Measurements from ENCODE around the gene NHLH1. TPM values are rescaled to one million over a fixed set of nuclear protein-coding genes. Genes with fewer than 3 reads are reported as not detected.

NHLH1 gene
- total RNA-seq, 1 donor from 2014 or later, result 0.27 TPM

- H3K27me3 Mint-ChIP-seq (ENCODE audit: low read depth), result no peaks in the 10 kb centered on the region
- TF ChIP-seq, protein P1, sequence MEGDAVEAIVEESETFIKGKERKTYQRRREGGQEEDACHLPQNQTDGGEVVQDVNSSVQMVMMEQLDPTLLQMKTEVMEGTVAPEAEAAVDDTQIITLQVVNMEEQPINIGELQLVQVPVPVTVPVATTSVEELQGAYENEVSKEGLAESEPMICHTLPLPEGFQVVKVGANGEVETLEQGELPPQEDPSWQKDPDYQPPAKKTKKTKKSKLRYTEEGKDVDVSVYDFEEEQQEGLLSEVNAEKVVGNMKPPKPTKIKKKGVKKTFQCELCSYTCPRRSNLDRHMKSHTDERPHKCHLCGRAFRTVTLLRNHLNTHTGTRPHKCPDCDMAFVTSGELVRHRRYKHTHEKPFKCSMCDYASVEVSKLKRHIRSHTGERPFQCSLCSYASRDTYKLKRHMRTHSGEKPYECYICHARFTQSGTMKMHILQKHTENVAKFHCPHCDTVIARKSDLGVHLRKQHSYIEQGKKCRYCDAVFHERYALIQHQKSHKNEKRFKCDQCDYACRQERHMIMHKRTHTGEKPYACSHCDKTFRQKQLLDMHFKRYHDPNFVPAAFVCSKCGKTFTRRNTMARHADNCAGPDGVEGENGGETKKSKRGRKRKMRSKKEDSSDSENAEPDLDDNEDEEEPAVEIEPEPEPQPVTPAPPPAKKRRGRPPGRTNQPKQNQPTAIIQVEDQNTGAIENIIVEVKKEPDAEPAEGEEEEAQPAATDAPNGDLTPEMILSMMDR (IDR thresholded peaks at IDR 0.05; ENCODE audit: unreplicated experiment), result no peak
- H3K9me3 Mint-ChIP-seq, result no peaks in the 10 kb centered on the region
- H3K27ac Mint-ChIP-seq, result peak within 1 kb of the TSS; percentile 100
- DNase-seq (ENCODE audit: low spot score in 2 of 2, unreplicated experiment in 2 of 2), result peak; percentile 70 to 85
- H3K36me3 Mint-ChIP-seq, result peaks cover 21% of the 10 kb centered on the region
- H3K4me3 Mint-ChIP-seq, result peak within 1 kb of the TSS; percentile 100
- H3K4me1 Mint-ChIP-seq, result peaks cover 31% of the 10 kb centered on the region
These were observed 23.7 kb upstream of the NHLH1 start, which contains the start of the genes COPA and NCSTN for GRCh38 chr1:160342953-160343869. COPA (minus strand) TSS chr1:160343250; CDS start chr1:160343170, 80 bp downstream. NCSTN (plus strand) TSS chr1:160343383; CDS start chr1:160343397, 14 bp downstream.

- Mint-ChIP-seq H3K4me3 (peak overlapping the region; percentile 100), H3K4me1 (peaks cover 31% of the 10 kb centered on the region), H3K27ac (peak overlapping the region; percentile 100), H3K36me3 (peaks cover 13% of the 10 kb centered on the region), H3K27me3 (ENCODE audit: low read depth) (no peaks in the 10 kb centered on the region), H3K9me3 (no peaks in the 10 kb centered on the region)
- DNase-seq (ENCODE audit: low spot score in 2 of 2, unreplicated experiment in 2 of 2), result no peak
- TF ChIP-seq, protein P1 (IDR thresholded peaks at IDR 0.05; ENCODE audit: unreplicated experiment), result no peak
These were observed 22.6 kb upstream of the NHLH1 start for GRCh38 chr1:160344241-160344640.

DNA sequence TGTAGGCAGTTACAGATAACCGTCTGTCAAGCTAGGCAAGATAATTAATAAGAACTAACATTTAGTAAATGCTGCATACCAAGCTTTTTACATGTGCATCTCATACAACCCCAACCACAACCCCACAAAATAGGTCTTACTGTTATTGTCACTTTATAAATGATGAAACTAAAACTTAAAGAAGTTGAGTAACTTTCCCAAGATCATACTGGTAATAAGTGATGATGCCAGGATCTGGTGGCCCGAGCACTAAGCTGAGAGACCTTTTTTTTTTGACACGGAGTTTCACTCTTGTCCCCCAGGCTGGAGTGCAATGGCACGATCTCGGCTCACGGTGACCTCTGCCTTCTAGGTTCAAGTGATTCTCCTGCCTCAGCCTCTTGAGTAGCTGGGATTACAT lies 21.9 kb upstream of the NHLH1 start:
- Mint-ChIP-seq H3K4me3 (peak overlapping the region; percentile 100), H3K27ac (no peak overlapping the region)
- no peak for DNase-seq (ENCODE audit: low spot score in 2 of 2, unreplicated experiment in 2 of 2)

DNA sequence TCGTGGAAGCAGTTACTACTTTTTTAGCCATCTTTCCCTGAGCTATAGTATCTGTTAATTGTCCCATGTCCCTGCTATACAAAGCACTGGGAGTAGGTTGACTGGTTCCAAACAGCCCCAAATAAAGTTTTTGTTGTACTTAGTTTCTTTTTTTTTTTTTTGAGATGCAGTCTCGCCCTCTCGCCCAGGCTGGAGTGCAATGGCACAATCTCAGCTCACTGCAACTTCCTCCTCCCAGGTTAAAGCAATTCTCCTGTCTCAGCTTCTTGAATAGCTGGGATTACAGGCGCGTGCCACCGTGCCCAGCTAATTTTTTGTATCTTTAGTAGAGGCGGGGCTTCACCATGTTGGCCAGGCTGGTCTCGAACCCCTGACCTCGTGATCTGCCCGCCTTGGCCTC lies 20.4 kb upstream of the NHLH1 start:
- Mint-ChIP-seq H3K9me3 (no peaks in the 10 kb centered on the region), H3K27me3 (ENCODE audit: low read depth) (no peaks in the 10 kb centered on the region), H3K27ac (no peak overlapping the region), H3K4me1 (peaks cover 20% of the 10 kb centered on the region), H3K36me3 (peaks cover 19% of the 10 kb centered on the region), H3K4me3 (no peak overlapping the region)
- TF ChIP-seq, protein P1 (IDR thresholded peaks at IDR 0.05; ENCODE audit: unreplicated experiment), result no peak
- DNase-seq (ENCODE audit: low spot score in 2 of 2, unreplicated experiment in 2 of 2), result no peak

More for the DNA sequence above, 21.9 kb upstream of the NHLH1 start:
- no peaks in the 10 kb centered on the region for H3K27me3 Mint-ChIP-seq (ENCODE audit: low read depth)
- peaks cover 31% of the 10 kb centered on the region for H3K4me1 Mint-ChIP-seq
- peaks cover 13% of the 10 kb centered on the region for H3K36me3 Mint-ChIP-seq
- no peaks in the 10 kb centered on the region for H3K9me3 Mint-ChIP-seq
- TF ChIP-seq, protein P1 (IDR thresholded peaks at IDR 0.05; ENCODE audit: unreplicated experiment), result no peak

- H3K4me1 Mint-ChIP-seq, result peaks cover 16% of the 10 kb centered on the region
- peaks cover 19% of the 10 kb centered on the region for H3K36me3 Mint-ChIP-seq
- DNase-seq (ENCODE audit: low spot score in 2 of 2, unreplicated experiment in 2 of 2), result no peak
- H3K9me3 Mint-ChIP-seq, result no peaks in the 10 kb centered on the region
- H3K4me3 Mint-ChIP-seq, result no peak overlapping the region
- TF ChIP-seq, protein P1 (IDR thresholded peaks at IDR 0.05; ENCODE audit: unreplicated experiment), result no peak
- no peak overlapping the region for H3K27ac Mint-ChIP-seq
- no peaks in the 10 kb centered on the region for H3K27me3 Mint-ChIP-seq (ENCODE audit: low read depth)
These were observed 19.9 kb upstream of the NHLH1 start for GRCh38 chr1:160346958-160347357.

Data from mesothelial cell of epicardium (in vitro differentiated cells).